PC-3 (cell line): ENCODE measurements around the gene ENOX2. TPM values are rescaled to one million over a fixed set of nuclear protein-coding genes. Genes with fewer than 3 reads are reported as not detected.
"Not testable (repeated sequence)": the region's sequence is repeated elsewhere in the genome, so short reads cannot be mapped to it uniquely, and the experiment has no call there.

Experiments
- ATAC-seq: fragments of 200-7000 bp; cut with Tn5 transposase; 2 replicates; pipeline ENCODE4 v1.9.1; 2020; ENCODE audit warnings: mild to moderate bottlenecking, moderate library complexity
- BruUV-seq: library from RNA; stranded (reverse); fragments of 400-500 nt; replicated peaks from 2 replicates; lab custom pipeline; 2021; lab: Mats Ljungman, UMichigan
- CTCF ChIA-PET: fragments of 300-600 bp; sonication (Branson Sonifier 250); formaldehyde crosslinking; loops from one replicate; lab custom pipeline; 2022; ENCODE audit warnings: antibody characterized with exemption; lab: Charles Lee
- POLR2A ChIA-PET: fragments of 300-600 bp; sonication (Branson Sonifier 250); formaldehyde crosslinking; loops from one replicate; lab custom pipeline; 2022; ENCODE audit warnings: antibody characterized with exemption; ENCODE audit not compliant: unreplicated experiment; lab: Charles Lee
- DNase-seq: peaks from one replicate; pipeline ENCODE4 v3.0.0-alpha.2; 2015
- H2AFZ ChIP-seq: fragments of 300-600 bp; sonication (generic); 2 replicates; pipeline ENCODE4 v1.6.0; 2016; ENCODE audit warnings: antibody characterized with exemption, low read length
- H3F3A ChIP-seq: fragments of 300-600 bp; sonication (generic); one replicate; pipeline ENCODE4 v1.6.0; 2017; ENCODE audit warnings: antibody characterized with exemption, low read length, control low read depth, mild to moderate bottlenecking; ENCODE audit not compliant: unreplicated experiment
- H3K27ac ChIP-seq: fragments of 300-600 bp; sonication (generic); 2 replicates; pipeline ENCODE4 v1.5.1; 2016; ENCODE audit warnings: mild to moderate bottlenecking, low read length
- H3K27me3 ChIP-seq: fragments of 300-600 bp; sonication (generic); 2 replicates; pipeline ENCODE4 v1.6.1; 2016; ENCODE audit warnings: low read length, mixed read lengths
- H3K36me3 ChIP-seq: fragments of 300-600 bp; sonication (generic); 2 replicates; pipeline ENCODE4 v1.6.1; 2016; ENCODE audit warnings: low read depth, mixed run types, low read length, mixed read lengths
- H3K4me1 ChIP-seq: fragments of 300-600 bp; sonication (generic); 2 replicates; pipeline ENCODE4 v1.5.1; 2016; ENCODE audit warnings: low read length; ENCODE audit not compliant: insufficient read depth
- H3K4me2 ChIP-seq: fragments of 300-600 bp; sonication (generic); 2 replicates; pipeline ENCODE4 v1.6.0; 2016; ENCODE audit warnings: low read length
- H3K4me3 ChIP-seq: fragments of 300-600 bp; sonication (generic); 2 replicates; pipeline ENCODE4 v1.5.1; 2016; ENCODE audit warnings: mild to moderate bottlenecking, low read length, mixed read lengths
- H3K79me2 ChIP-seq: fragments of 300-600 bp; sonication (generic); 2 replicates; pipeline ENCODE4 v1.6.1; 2017; ENCODE audit warnings: low read length, mixed read lengths
- H3K9ac ChIP-seq: fragments of 300-600 bp; sonication (generic); 2 replicates; pipeline ENCODE4 v1.6.0; 2016; ENCODE audit warnings: mild to moderate bottlenecking, low read length
- H3K9me2 ChIP-seq: fragments of 300-600 bp; sonication (generic); replicated peaks from 2 replicates; pipeline ENCODE4 v1.6.1; 2016; ENCODE audit warnings: mixed run types, low read length, mixed read lengths
- H3K9me3 ChIP-seq: fragments of 300-600 bp; sonication (generic); 2 replicates; pipeline ENCODE4 v1.6.1; 2016; ENCODE audit warnings: low read length, mixed read lengths
- H4K20me1 ChIP-seq: fragments of 300-600 bp; sonication (generic); 2 replicates; pipeline ENCODE4 v1.6.1; 2016; ENCODE audit warnings: low read length, mixed read lengths
- CTCF ChIP-seq: fragments of 300-600 bp; sonication (generic); conservative IDR thresholded peaks from 2 replicates; pipeline ENCODE4 v1.5.1; 2017; ENCODE audit warnings: antibody characterized with exemption, low read depth, mild to moderate bottlenecking, low read length
- EZH2 ChIP-seq: fragments of 300-600 bp; sonication (generic); IDR thresholded peaks from one replicate; pipeline ENCODE4 v1.6.1; 2017; ENCODE audit warnings: antibody characterized with exemption, mild to moderate bottlenecking, low read length; ENCODE audit not compliant: unreplicated experiment
- EZH2phosphoT487 ChIP-seq: fragments of 300-600 bp; sonication (generic); IDR thresholded peaks from 2 replicates; pipeline ENCODE4 v1.6.1; 2018; ENCODE audit warnings: mild to moderate bottlenecking, antibody characterized with exemption, low read length, borderline replicate concordance
- intact Hi-C: fragments of 100-400 bp; cut with micrococcal nuclease; formaldehyde crosslinking; loops from 2 replicates; pipeline ENCODE4 v1.9.0; 2023
- total RNA-seq: library from RNA; depleted of rRNA; stranded (reverse); fragments of >200 nt; gene quantifications from 2 replicates; pipeline ENCODE4 v1.2.3, GENCODE V29; 2014

ENOX2 gene
- total RNA-seq, 1 experiment from 2014 or later: 11.8 TPM

- H3K4me3 ChIP-seq: no peak overlapping the region
- H3K9me3 ChIP-seq: no peaks in the 10 kb centered on the region
- no peaks in the 10 kb centered on the region for H4K20me1 ChIP-seq
- DNase-seq (no peak), ATAC-seq (no peak)
- H2AFZ ChIP-seq: no peak overlapping the region
- no peaks in the 10 kb centered on the region for H3K9me2 ChIP-seq
- no peaks in the 10 kb centered on the region for H3K79me2 ChIP-seq
- peaks cover 20% of the 10 kb centered on the region for H3K4me1 ChIP-seq
- no peaks in the 10 kb centered on the region for H3F3A ChIP-seq
- H3K27ac ChIP-seq: no peak overlapping the region
- intact Hi-C loops: no loop called here
- POLR2A ChIA-PET: no interaction called here
- H3K9ac ChIP-seq: no peak overlapping the region
- no peaks in the 10 kb centered on the region for H3K27me3 ChIP-seq
- H3K36me3 ChIP-seq: no peaks in the 10 kb centered on the region
- no peak overlapping the region for H3K4me2 ChIP-seq
- CTCF ChIA-PET: no interaction called here
- no TSS peak for BruUV-seq
- TF ChIP-seq EZH2phosphoT487 (no peak), EZH2 (no peak), CTCF (no peak)
Observed at GRCh38 chrX:130801901-130802300, 101.1 kb downstream of the ENOX2 start.

DNA sequence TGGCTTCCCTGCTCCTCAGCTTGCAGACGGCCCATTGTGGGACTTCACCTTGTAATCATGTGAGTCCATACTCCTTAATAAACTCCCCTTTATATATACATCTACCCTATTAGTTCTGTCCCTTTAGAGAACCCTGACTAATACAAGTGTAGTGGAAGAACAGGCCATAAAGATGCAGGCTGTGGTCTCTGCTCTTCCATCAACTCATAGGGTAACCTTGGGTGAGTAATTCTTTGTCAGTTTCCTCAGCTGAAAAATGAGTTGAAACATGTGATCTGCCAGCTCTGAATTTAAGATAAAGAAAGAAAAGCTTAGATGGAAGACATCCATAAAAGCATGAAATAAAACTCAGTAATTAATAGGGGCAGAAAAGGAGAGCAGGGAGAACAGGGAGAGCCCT, 103.6 kb downstream of the ENOX2 start:
- Histone ChIP-seq H3K79me2 (no peaks in the 10 kb centered on the region), H3K9me3 (no peaks in the 10 kb centered on the region), H3K27me3 (no peaks in the 10 kb centered on the region), H3K9me2 (no peaks in the 10 kb centered on the region), H4K20me1 (no peaks in the 10 kb centered on the region), H3K9ac (no peak overlapping the region), H3F3A (no peaks in the 10 kb centered on the region), H2AFZ (no peak overlapping the region), H3K4me1 (peaks cover 6% of the 10 kb centered on the region), H3K4me3 (no peak overlapping the region), H3K27ac (no peak overlapping the region), H3K4me2 (no peak overlapping the region), H3K36me3 (no peaks in the 10 kb centered on the region)
- TF ChIP-seq EZH2phosphoT487 (no peak), CTCF (no peak), EZH2 (no peak)
- POLR2A ChIA-PET: no interaction called here
- CTCF ChIA-PET: no interaction called here
- ATAC-seq: peak; percentile 33; the same call in 1 of the 2 replicates
- DNase-seq: peak; percentile 39
- BruUV-seq: no TSS peak
- intact Hi-C loops: no loop called here

DNA sequence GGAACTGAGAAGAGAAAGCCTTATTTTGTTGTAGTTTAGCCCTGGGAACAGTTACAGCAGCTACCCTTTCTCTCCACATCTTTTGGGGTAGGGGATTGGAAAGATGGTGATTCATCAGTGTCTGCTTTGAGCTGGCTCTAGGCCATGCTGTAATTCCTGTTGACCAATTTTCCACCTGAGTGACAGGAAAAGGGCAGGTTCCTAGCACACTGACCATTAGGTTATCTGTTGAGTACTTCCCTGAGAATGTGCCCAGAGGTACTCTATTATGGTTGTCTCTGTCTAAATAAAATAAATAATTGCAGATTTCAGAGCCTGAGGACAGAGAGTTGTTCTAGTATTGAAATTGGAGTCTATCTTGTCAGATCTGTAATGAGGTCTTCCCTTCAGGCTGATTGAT, 109.0 kb downstream of the ENOX2 start:
- no TSS peak for BruUV-seq
- no peaks in the 10 kb centered on the region for H3K36me3 ChIP-seq
- no peaks in the 10 kb centered on the region for H3K27me3 ChIP-seq
- POLR2A ChIA-PET: no interaction called here
- CTCF ChIA-PET: no interaction called here
- peaks cover 8% of the 10 kb centered on the region for H3K4me1 ChIP-seq
- TF ChIP-seq EZH2 (no peak), CTCF (no peak), EZH2phosphoT487 (no peak)
- H3K4me3 ChIP-seq: no peak overlapping the region
- H3K9me3 ChIP-seq: no peaks in the 10 kb centered on the region
- DNase-seq (peak; percentile 23), ATAC-seq (no peak)
- no peaks in the 10 kb centered on the region for H3K79me2 ChIP-seq
- intact Hi-C loops: no loop called here
- H3F3A ChIP-seq: no peaks in the 10 kb centered on the region
- no peak overlapping the region for H2AFZ ChIP-seq
- H3K27ac ChIP-seq: no peak overlapping the region
- H3K4me2 ChIP-seq: no peak overlapping the region
- H3K9me2 ChIP-seq: no peaks in the 10 kb centered on the region
- no peak overlapping the region for H3K9ac ChIP-seq
- H4K20me1 ChIP-seq: no peaks in the 10 kb centered on the region

DNA sequence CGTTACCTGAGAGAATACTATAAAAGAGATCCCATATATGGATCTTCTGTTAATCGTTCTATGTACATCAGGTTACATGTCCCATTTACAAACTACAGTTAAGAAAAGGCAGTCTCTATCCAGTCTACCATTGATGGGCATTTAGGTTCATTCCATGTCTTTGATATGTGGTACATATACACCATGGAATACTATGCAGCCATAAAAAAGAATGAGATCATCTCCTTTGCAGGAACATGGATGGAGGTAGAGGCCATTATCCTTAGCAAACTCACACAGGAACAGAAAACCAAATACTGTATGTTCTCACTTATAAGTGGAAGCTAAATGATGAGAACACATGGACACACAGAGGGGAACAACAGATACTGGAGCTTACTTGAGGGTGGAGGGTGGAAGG, 111.1 kb downstream of the ENOX2 start:
- CTCF ChIA-PET, H3K4me1 ChIP-seq, ATAC-seq, H3K4me2 ChIP-seq, H3K27me3 ChIP-seq, POLR2A ChIA-PET, H3K4me3 ChIP-seq, H2AFZ ChIP-seq, BruUV-seq, H3F3A ChIP-seq, H3K9ac ChIP-seq, H3K27ac ChIP-seq, H4K20me1 ChIP-seq, DNase-seq, H3K36me3 ChIP-seq, H3K79me2 ChIP-seq, intact Hi-C loops, H3K9me2 ChIP-seq, H3K9me3 ChIP-seq: not testable (repeated sequence)
